Right atrium auricular region (tissue), 2 donors: ENCODE data around the gene ZFAND3. TPM values are rescaled to one million over a fixed set of nuclear protein-coding genes. Genes with fewer than 3 reads are reported as not detected.

ENCODE experiments used
- DNase-seq: peaks from one replicate; pipeline ENCODE4 v3.0.0-alpha.2; 2019; ENCODE audit warnings: low spot score
- H3K27ac ChIP-seq, 2 donors: fragments of 200-600 bp; sonication (generic); 1 replicate in 1 of 2; 2 replicates in 1 of 2; pipeline ENCODE4 v1.5.1; 2016 to 2019
- H3K27me3 ChIP-seq, 2 donors: fragments of 200-600 bp; sonication (generic); one replicate each; pipeline versions ENCODE4 v1.5.1 to v1.6.0; 2017 to 2019
- H3K36me3 ChIP-seq: fragments of 200-600 bp; sonication (generic); one replicate; pipeline ENCODE4 v1.5.1; 2016
- H3K4me1 ChIP-seq, 2 donors: fragments of 200-600 bp; sonication (generic); one replicate each; pipeline versions ENCODE4 v1.5.1 to v1.6.0; 2017 to 2019
- H3K4me3 ChIP-seq, 2 donors: fragments of 200-600 bp; sonication (generic); 1 replicate in 1 of 2; 2 replicates in 1 of 2; pipeline ENCODE4 v1.5.1; 2017 to 2019; ENCODE audit warnings: mild to moderate bottlenecking in 1 of 2, moderate library complexity in 1 of 2
- H3K9me3 ChIP-seq, 2 donors: fragments of 200-600 bp; sonication (generic); one replicate each; pipeline ENCODE4 v1.5.1; 2019
- total RNA-seq, 2 donors: library from RNA; depleted of rRNA; stranded (reverse); fragments of >200 nt; gene quantifications; one replicate each; pipeline ENCODE4 v1.1.0, GENCODE V29; 2016
- TF ChIP-seq, protein P1 (sequence below), 2 donors: fragments of 200-600 bp; sonication (generic); IDR thresholded peaks; one replicate each; pipeline ENCODE4 v1.5.1; 2019; ENCODE audit warnings: antibody characterized with exemption in 2 of 2

Gene ZFAND3
- total RNA-seq, 2 donors from 2014 or later: 36.7 to 40.0 TPM

DNA sequence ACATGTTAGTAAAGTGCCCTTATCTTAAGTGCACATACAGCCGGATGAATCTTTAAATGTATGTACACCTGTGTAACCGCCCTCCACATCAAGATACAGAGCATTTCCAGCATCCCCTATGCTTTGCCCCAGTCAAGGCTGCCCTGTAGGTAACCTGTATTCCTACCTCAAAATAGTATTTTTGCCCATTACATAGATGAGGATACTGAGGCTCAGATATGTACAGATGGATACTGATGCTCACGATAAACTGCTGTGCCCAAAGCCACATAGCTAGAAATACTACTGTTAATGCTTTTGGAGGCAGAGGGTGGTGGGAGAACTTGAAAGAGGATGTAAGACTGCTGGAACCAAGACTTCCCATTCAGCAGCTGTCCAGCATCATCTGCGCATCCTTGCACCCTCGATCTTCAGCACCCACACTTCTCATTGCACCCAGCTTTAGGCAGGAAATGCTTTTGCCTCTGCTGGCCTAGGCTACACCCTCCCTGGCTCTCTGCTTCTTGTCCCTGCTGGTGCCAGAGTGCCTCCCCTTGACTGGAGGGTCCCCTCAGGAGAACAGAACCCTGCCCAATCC is 27.0 kb upstream of the ZFAND3 start:
- no peaks in the 10 kb centered on the region for H3K27me3 ChIP-seq
- no peak for DNase-seq
- TF ChIP-seq, protein P1, sequence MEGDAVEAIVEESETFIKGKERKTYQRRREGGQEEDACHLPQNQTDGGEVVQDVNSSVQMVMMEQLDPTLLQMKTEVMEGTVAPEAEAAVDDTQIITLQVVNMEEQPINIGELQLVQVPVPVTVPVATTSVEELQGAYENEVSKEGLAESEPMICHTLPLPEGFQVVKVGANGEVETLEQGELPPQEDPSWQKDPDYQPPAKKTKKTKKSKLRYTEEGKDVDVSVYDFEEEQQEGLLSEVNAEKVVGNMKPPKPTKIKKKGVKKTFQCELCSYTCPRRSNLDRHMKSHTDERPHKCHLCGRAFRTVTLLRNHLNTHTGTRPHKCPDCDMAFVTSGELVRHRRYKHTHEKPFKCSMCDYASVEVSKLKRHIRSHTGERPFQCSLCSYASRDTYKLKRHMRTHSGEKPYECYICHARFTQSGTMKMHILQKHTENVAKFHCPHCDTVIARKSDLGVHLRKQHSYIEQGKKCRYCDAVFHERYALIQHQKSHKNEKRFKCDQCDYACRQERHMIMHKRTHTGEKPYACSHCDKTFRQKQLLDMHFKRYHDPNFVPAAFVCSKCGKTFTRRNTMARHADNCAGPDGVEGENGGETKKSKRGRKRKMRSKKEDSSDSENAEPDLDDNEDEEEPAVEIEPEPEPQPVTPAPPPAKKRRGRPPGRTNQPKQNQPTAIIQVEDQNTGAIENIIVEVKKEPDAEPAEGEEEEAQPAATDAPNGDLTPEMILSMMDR (IDR thresholded peaks at IDR 0.05): no peak

DNA sequence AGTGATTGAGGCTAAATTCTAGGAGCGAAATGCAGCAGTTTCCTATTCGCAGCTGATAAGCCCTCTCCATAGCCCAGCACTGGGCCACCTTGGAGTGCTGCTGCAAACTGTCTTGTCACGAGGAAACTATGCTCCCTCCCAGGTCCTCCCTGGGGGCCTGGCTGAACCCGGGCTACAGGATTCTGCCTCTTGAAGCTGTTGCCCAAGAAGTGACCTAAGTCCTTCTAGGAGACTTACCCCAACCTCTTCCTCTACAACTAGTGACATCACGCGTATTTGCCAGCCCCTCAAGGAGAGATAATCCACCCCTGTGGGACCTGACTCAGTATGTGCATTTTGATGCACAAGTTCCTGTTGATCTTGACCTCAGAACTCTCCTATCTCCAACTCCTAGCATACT is 26.5 kb upstream of the ZFAND3 start:
- peaks cover 0 to 13% of the 10 kb centered on the region in 2 donors for H3K4me1 ChIP-seq
- no peak for DNase-seq
- H3K36me3 ChIP-seq: no peaks in the 10 kb centered on the region
- no peak overlapping the region for H3K4me3 ChIP-seq
- H3K9me3 ChIP-seq: no peaks in the 10 kb centered on the region
- TF ChIP-seq, protein P1 (IDR thresholded peaks at IDR 0.05): no peak
- H3K27ac ChIP-seq: no peak overlapping the region
- no peaks in the 10 kb centered on the region for H3K27me3 ChIP-seq

More for the DNA sequence above, 27.0 kb upstream of the ZFAND3 start:
- no peaks in the 10 kb centered on the region for H3K36me3 ChIP-seq
- no peaks in the 10 kb centered on the region for H3K9me3 ChIP-seq
- peaks cover 0 to 13% of the 10 kb centered on the region in 2 donors for H3K4me1 ChIP-seq
- H3K27ac ChIP-seq: no peak overlapping the region
- H3K4me3 ChIP-seq: no peak overlapping the region

DNA sequence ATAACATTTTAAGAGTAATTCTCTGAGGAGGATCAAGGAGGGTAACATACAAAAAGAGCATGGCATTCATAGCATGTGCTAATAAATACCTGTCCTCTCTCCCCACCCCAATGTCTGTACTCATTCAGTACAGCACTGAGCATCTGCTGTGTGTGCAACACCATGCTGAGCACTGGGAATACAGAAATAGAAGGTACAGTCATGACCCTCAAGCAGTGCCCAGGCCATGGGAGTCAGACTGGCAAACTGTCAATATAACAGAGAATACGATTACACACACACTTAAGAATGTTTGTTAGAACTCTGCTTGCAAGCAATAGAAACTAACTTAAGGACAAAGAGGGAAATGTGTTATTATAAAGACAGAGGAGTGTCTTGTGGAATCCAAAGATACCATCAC is 24.7 kb upstream of the ZFAND3 start:
- no peak for DNase-seq
- Histone ChIP-seq H3K9me3 (no peaks in the 10 kb centered on the region), H3K4me1 (peaks cover 0 to 13% of the 10 kb centered on the region in 2 donors), H3K4me3 (no peak overlapping the region), H3K27ac (no peak overlapping the region), H3K36me3 (no peaks in the 10 kb centered on the region), H3K27me3 (no peaks in the 10 kb centered on the region)
- TF ChIP-seq, protein P1 (IDR thresholded peaks at IDR 0.05): no peak

DNA sequence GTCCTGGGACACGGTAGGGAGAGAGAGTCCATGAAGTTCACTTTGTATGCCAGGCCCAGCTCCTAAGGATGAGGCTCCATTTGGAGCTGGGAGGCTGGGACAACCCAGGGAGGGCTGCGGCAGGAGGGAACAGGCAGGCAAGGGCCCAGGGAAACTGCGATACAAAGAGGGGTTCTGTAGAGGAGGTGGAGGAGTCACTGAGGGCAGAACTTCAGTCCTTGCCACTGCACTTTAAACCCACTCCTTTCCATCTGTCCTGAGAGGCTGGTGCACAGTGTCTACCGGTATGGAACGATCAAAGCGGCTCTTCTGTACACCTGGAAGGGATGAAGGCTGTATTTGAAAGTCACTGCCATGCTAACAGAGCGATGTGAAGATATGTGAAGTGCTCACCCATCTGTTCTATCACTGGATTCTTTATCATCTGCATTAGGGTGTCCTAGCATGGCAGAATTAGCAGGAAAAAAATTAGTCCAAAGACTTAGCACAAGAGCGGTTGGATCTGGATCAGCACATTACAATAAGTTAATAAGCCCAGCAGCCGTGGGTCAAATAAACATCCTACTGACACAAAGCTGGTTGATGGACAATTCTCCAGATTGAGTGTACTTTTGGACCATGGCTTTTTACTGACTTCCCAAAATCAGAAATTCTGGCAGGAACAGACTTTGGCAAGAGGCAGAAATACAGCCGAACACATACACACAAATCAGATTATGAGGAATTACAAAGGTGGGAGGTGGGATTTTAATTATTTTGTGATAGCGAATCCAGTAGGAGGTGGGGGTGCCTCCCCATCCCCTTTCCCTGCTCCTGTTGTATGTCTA is 20.9 kb upstream of the ZFAND3 start:
- no peak overlapping the region for H3K27ac ChIP-seq
- H3K9me3 ChIP-seq: no peaks in the 10 kb centered on the region
- no peak for DNase-seq
- no peak overlapping the region for H3K4me3 ChIP-seq
- TF ChIP-seq, protein P1 (IDR thresholded peaks at IDR 0.05): no peak
- H3K27me3 ChIP-seq: no peaks in the 10 kb centered on the region
- no peaks in the 10 kb centered on the region for H3K36me3 ChIP-seq
- H3K4me1 ChIP-seq: no peaks in the 10 kb centered on the region

DNA sequence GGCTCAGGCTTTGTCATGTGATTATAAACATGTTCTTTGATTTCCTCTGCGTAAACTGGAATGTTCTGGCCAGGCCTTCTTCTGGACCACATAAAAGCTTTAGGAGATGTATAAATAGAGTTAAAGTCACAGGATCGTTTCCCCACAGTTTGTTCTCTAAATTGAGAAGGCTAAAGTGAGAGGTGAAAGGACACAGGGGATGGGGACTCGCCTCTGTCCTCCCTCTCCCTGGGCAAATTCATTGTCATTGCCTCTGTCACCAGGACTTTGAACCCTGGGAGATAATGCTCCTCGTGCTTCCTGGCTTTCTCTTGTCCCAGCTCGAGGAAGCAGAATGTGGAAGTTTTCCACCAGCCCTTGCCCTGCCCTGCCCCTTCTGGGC is 20.3 kb upstream of the ZFAND3 start:
- no peak for DNase-seq
- TF ChIP-seq, protein P1 (IDR thresholded peaks at IDR 0.05): no peak
- Histone ChIP-seq H3K27ac (no peak overlapping the region), H3K4me3 (no peak overlapping the region), H3K9me3 (no peaks in the 10 kb centered on the region), H3K36me3 (no peaks in the 10 kb centered on the region), H3K27me3 (no peaks in the 10 kb centered on the region), H3K4me1 (no peaks in the 10 kb centered on the region)
